ENCODE measurements around the gene CLIC5.
"Not testable (repeated sequence)": the region's sequence is repeated elsewhere in the genome, so short reads cannot be mapped to it uniquely, and the experiment has no call there.

CLIC5 gene

GRCh38 chr6:45947807-45948206 is 67.9 kb downstream of the CLIC5 start:
- no peak overlapping the region for H3K4me3 ChIP-seq (ENCODE audit: low read length)
- H3K9ac ChIP-seq (ENCODE audit: low read length): no peak overlapping the region
- no peak overlapping the region for H3K27ac ChIP-seq (ENCODE audit: low read depth, low read length)
- no peaks in the 10 kb centered on the region for H3K4me1 ChIP-seq (ENCODE audit: control insufficient read depth, insufficient read depth, low read length)
- no peaks in the 10 kb centered on the region for H3K36me3 ChIP-seq (ENCODE audit: control insufficient read depth, insufficient read depth, low read length)
- no peaks in the 10 kb centered on the region for H3K27me3 ChIP-seq (ENCODE audit: control insufficient read depth, insufficient read depth, low read length)

DNA sequence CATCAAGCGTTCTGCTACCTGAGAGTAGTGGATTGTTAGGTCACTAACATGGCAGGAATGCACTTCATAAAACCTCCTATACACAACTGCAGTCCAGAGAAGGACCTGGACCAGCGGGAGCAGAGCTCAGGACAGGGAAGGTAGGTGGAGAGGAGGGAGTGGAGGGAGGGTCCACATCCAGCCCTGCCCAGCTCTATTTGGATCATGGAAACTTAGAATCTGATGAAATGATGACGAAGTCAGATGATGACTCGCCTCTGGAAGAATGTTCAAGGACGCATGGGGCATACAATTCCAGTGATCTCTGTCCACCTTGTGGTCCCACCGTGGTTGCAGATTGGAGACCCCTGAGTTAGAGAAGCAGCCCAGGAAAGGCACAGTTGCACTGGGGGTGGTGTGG is 68.8 kb downstream of the CLIC5 start:
- H3K36me3 ChIP-seq (ENCODE audit: control insufficient read depth, insufficient read depth, low read length): no peaks in the 10 kb centered on the region
- no peak overlapping the region for H3K9ac ChIP-seq (ENCODE audit: low read length)
- no peak overlapping the region for H3K4me3 ChIP-seq (ENCODE audit: low read length)
- H3K4me1 ChIP-seq (ENCODE audit: control insufficient read depth, insufficient read depth, low read length): no peaks in the 10 kb centered on the region
- no peaks in the 10 kb centered on the region for H3K27me3 ChIP-seq (ENCODE audit: control insufficient read depth, insufficient read depth, low read length)
- no peak overlapping the region for H3K27ac ChIP-seq (ENCODE audit: low read depth, low read length)

GRCh38 chr6:45946352-45946751 is 69.3 kb downstream of the CLIC5 start:
- H3K4me3 ChIP-seq (ENCODE audit: low read length): no peak overlapping the region
- H3K27me3 ChIP-seq (ENCODE audit: control insufficient read depth, insufficient read depth, low read length): no peaks in the 10 kb centered on the region
- H3K27ac ChIP-seq (ENCODE audit: low read depth, low read length): no peak overlapping the region
- no peaks in the 10 kb centered on the region for H3K4me1 ChIP-seq (ENCODE audit: control insufficient read depth, insufficient read depth, low read length)
- no peaks in the 10 kb centered on the region for H3K36me3 ChIP-seq (ENCODE audit: control insufficient read depth, insufficient read depth, low read length)
- no peak overlapping the region for H3K9ac ChIP-seq (ENCODE audit: low read length)

GRCh38 chr6:45942953-45943352 is 72.7 kb downstream of the CLIC5 start:
- no peak overlapping the region for H3K9ac ChIP-seq (ENCODE audit: low read length)
- H3K27me3 ChIP-seq (ENCODE audit: control insufficient read depth, insufficient read depth, low read length): no peaks in the 10 kb centered on the region
- H3K36me3 ChIP-seq (ENCODE audit: control insufficient read depth, insufficient read depth, low read length): no peaks in the 10 kb centered on the region
- H3K4me1 ChIP-seq (ENCODE audit: control insufficient read depth, insufficient read depth, low read length): no peaks in the 10 kb centered on the region
- no peak overlapping the region for H3K27ac ChIP-seq (ENCODE audit: low read depth, low read length)
- H3K4me3 ChIP-seq (ENCODE audit: low read length): no peak overlapping the region

GRCh38 chr6:45933855-45934254 is 81.8 kb downstream of the CLIC5 start:
- no peaks in the 10 kb centered on the region for H3K36me3 ChIP-seq (ENCODE audit: control insufficient read depth, insufficient read depth, low read length)
- no peak overlapping the region for H3K27ac ChIP-seq (ENCODE audit: low read depth, low read length)
- no peak overlapping the region for H3K4me3 ChIP-seq (ENCODE audit: low read length)
- no peak overlapping the region for H3K9ac ChIP-seq (ENCODE audit: low read length)
- H3K27me3 ChIP-seq (ENCODE audit: control insufficient read depth, insufficient read depth, low read length): no peaks in the 10 kb centered on the region
- no peaks in the 10 kb centered on the region for H3K4me1 ChIP-seq (ENCODE audit: control insufficient read depth, insufficient read depth, low read length)

DNA sequence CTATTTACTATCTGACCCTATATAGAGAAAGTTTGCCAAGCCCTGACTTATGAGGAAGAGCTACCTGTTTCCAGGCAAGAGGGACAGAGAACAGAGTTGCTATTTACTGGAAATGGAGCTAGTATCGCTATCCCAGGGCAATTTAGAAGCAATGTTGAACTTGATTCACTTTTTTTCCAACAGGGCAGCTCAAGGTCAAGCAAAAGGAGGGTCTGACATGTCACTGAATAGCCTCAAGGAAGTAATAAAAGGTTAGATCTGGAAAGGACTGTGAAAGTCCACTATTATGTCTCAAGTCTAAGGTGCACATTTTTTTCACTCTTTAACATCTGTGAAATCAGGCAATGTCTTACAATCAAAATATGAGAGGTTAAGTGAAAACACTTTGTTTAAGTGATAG is 84.4 kb downstream of the CLIC5 start:
- Histone ChIP-seq H3K27me3 (ENCODE audit: control insufficient read depth, insufficient read depth, low read length) (no peaks in the 10 kb centered on the region), H3K27ac (ENCODE audit: low read depth, low read length) (no peak overlapping the region), H3K4me3 (ENCODE audit: low read length) (no peak overlapping the region), H3K4me1 (ENCODE audit: control insufficient read depth, insufficient read depth, low read length) (no peaks in the 10 kb centered on the region), H3K9ac (ENCODE audit: low read length) (no peak overlapping the region), H3K36me3 (ENCODE audit: control insufficient read depth, insufficient read depth, low read length) (no peaks in the 10 kb centered on the region)

GRCh38 chr6:45930420-45931040 is 85.1 kb downstream of the CLIC5 start:
- Histone ChIP-seq H3K9ac (ENCODE audit: low read length) (no peak overlapping the region), H3K36me3 (ENCODE audit: control insufficient read depth, insufficient read depth, low read length) (no peaks in the 10 kb centered on the region), H3K27ac (ENCODE audit: low read depth, low read length) (no peak overlapping the region), H3K27me3 (ENCODE audit: control insufficient read depth, insufficient read depth, low read length) (no peaks in the 10 kb centered on the region), H3K4me1 (ENCODE audit: control insufficient read depth, insufficient read depth, low read length) (no peaks in the 10 kb centered on the region), H3K4me3 (ENCODE audit: low read length) (no peak overlapping the region)

DNA sequence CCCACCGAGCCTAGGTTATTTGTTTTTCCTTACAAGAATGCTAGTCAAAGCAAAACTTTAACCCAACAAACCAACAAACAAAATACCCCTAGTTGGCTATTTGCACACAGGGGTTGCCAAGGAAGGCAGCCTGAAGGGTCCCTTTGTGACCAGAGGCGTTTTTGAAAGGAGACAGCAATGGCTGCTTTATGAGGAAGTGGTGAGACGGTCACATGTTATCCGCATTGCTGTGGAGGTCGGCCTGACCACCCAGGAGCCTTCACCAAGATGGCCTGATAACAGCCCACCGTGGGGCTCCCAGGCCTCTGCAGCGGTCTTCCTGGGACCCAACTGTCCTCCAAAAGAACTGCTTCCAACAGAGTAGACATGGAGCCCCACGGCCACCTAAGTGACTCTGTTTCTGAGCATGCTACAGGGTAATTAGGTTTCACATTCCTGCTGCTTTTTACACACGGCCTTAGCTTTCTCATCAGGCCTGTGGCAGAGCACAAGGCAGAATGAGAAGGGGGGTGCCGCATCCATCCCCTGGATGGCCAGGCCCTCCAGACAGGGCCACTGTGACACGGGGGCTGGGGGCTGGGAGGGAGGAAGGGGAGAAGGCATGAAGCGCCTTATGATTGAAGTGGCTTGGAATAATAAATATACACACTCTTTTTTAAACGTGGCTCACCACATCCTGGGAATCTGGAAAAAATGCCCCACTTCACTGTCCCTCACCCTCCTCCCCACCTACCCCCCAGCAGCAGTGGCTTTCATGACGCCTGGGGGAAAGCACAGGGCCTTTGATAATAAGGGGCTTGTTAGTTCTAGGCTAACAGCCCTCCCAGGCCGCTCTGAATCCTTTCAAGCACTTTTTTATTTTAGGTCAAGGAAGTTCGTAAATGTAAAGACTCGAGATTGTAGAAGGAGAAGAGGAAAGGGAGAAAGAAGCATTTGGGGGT is 86.0 kb downstream of the CLIC5 start:
- H3K4me1 ChIP-seq (ENCODE audit: control insufficient read depth, insufficient read depth, low read length): no peaks in the 10 kb centered on the region
- H3K36me3 ChIP-seq (ENCODE audit: control insufficient read depth, insufficient read depth, low read length): no peaks in the 10 kb centered on the region
- no peak overlapping the region for H3K27ac ChIP-seq (ENCODE audit: low read depth, low read length)
- H3K9ac ChIP-seq (ENCODE audit: low read length): no peak overlapping the region
- H3K4me3 ChIP-seq (ENCODE audit: low read length): no peak overlapping the region
- H3K27me3 ChIP-seq (ENCODE audit: control insufficient read depth, insufficient read depth, low read length): no peaks in the 10 kb centered on the region

DNA sequence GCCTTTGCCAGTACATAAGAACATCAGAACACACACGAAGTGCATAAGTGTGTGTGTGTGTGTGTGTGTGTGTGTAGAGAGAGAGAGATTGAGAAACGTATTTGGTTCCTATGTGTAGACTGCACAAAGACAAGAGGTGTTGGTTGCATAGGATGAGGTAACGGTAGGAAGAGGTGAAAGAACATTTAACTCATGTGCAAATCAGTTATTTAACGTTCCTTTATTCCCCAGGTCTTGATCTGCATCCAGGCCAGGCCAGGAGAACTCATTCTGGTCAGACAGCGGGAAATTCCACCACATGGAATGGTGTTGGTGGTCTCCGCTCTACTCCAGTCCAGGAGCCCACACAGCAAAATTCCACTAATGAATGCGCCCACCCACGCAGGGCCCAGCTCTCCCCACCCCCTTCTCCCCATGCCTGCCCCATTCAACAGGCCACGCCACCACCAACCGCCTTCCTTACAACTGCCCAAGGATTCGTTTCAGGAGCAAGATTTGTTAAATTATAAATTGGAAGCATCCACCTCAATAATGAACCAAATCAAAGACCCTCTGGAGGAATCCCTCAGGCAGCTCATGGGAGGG is 86.8 kb downstream of the CLIC5 start:
- no peaks in the 10 kb centered on the region for H3K4me1 ChIP-seq (ENCODE audit: control insufficient read depth, insufficient read depth, low read length)

GRCh38 chr6:45927421-45928320 is 88.0 kb downstream of the CLIC5 start:
- Histone ChIP-seq H3K27ac (ENCODE audit: low read depth, low read length) (no peak overlapping the region), H3K36me3 (ENCODE audit: control insufficient read depth, insufficient read depth, low read length) (no peaks in the 10 kb centered on the region)

More for the DNA sequence above, 86.8 kb downstream of the CLIC5 start:
- Histone ChIP-seq H3K9ac (ENCODE audit: low read length) (no peak overlapping the region), H3K27ac (ENCODE audit: low read depth, low read length) (no peak overlapping the region), H3K36me3 (ENCODE audit: control insufficient read depth, insufficient read depth, low read length) (no peaks in the 10 kb centered on the region), H3K4me3 (ENCODE audit: low read length) (no peak overlapping the region), H3K27me3 (ENCODE audit: control insufficient read depth, insufficient read depth, low read length) (no peaks in the 10 kb centered on the region)

GRCh38 chr6:45926423-45926822 is 89.2 kb downstream of the CLIC5 start:
- not testable (repeated sequence) for H3K4me1 ChIP-seq (ENCODE audit: control insufficient read depth, insufficient read depth, low read length)

More at GRCh38 chr6:45927421-45928320, 88.0 kb downstream of the CLIC5 start:
- Histone ChIP-seq H3K4me3 (ENCODE audit: low read length) (no peak overlapping the region), H3K9ac (ENCODE audit: low read length) (no peak overlapping the region), H3K4me1 (ENCODE audit: control insufficient read depth, insufficient read depth, low read length) (no peaks in the 10 kb centered on the region), H3K27me3 (ENCODE audit: control insufficient read depth, insufficient read depth, low read length) (no peaks in the 10 kb centered on the region)

More at GRCh38 chr6:45926423-45926822, 89.2 kb downstream of the CLIC5 start:
- H3K27me3 ChIP-seq (ENCODE audit: control insufficient read depth, insufficient read depth, low read length); H3K4me3 ChIP-seq (ENCODE audit: low read length); H3K9ac ChIP-seq (ENCODE audit: low read length); H3K27ac ChIP-seq (ENCODE audit: low read depth, low read length); H3K36me3 ChIP-seq (ENCODE audit: control insufficient read depth, insufficient read depth, low read length): not testable (repeated sequence)

Data from rectal smooth muscle tissue (tissue), 1 donor.